Measurements from ENCODE around the gene ZNF813.

ZNF813 gene

DNA sequence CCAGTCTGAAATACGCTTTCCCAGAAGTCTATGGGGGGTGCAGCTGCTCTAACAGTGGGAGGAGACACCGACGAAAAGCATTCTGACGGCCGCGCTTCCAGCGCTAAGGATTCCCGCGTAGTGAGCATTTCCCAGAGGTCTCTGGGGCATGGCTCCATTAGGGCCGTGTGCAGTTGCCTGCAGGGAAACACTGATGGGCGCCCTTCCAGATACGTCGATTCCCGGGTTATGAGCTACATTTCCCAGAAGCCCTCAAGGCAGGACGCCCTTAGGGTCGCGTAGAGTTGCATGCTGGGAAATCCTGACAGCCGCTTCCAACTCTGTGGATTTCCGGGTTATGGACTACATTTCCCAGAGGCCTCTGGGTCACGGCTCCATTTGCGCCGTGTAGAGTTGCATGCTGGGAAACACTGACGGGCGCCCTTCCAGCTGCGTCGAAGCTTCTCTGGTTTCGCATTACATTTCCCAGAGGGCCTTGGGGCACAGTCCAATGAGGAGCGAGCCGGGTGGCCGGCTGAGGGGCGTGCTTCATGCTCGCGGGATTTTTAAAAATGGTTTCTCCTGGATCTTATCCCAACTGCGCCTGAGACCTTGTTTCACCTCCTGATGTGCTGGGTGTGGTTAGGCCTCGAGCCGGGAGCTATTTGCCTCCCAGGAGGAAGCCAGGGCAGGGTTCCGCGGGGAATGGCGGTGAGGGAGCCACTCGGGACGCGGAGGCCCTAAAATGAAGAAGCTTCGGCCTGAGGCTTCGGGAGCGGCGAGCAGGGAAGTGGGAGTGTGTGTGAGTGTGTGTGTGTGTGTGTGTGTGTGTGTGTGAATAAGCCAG, 53.2 kb downstream of the ZNF813 start:
- peak; percentile 99 for DNase-seq (ENCODE audit: low spot score)

DNA sequence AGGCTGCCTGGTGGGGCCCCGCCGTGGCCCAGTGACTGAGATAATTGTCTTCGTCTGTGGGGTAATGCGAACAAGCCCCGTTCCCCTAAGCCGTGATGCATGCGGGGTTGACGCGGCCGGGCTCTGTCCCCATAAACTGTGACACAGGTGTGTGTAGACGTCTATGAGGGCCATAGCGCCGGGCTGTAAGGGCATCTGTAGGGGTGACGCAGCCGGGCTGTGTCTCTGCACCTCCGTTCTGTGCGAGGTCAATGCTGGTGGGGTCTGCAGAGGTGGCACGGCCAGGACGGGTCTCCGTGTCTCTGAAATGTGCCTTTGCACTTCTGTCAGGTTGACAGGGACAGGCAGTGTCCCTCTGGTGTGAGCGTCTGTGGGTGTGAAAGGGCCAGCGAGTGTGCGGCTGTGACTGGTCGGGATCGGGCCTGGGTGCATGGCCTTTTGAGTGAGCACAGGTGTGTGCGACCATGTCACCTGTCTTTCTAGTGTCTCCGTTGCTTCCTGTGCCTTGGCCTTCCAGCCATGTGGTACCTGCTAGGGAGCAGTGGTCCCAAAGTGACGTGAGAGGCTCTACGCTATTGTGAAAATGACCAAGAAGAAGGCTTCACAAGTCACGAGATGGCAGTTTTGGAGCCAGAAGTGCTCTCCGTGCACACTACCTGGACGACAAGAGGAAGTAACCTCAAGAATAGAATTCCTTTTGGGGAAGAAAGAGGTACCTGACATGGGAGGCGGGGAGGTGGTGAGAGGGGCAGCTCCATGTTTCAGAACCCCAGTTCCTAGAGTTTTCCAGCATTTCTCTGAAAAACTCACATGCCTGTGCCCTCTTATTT, 54.1 kb downstream of the ZNF813 start:
- no peak for DNase-seq (ENCODE audit: low spot score)

DNA sequence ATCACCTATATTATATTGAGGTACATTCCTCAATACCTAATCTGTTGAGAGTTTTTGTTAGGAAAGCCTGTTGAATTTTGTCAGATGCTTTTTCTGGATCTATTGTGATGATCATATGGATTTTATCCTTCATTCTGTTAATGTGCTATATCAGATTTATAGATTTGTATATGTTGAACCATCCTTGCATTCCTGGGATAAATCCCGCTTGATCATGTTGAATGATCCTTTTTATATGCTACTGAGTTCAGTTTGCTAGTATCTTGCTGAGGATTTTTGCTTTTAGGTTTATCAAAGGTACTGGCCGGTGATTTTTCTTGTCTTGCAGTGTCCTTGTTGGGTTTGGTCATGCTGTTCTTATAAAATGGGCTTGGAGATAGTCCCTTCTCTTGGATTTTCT, 58.4 kb downstream of the ZNF813 start:
- no peak for DNase-seq (ENCODE audit: low spot score)

DNA sequence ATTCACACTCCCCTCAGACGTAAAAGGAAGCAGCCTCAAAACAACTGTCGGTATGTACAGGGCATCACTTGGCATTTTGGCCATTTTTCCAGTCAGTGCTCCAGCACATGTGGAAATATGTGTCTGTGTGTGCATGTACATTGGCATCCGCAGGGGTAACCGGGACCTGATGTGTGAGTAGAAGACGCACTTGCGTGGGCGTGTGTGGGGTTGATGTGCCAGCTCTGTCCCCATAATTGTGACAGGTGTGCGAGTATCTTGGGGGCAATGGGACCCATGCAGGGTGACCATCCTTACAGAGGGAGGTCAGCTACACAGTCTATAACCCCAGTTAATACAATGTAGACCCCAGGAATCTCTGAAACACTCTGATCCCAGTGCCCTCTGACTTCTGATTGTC, 63.1 kb downstream of the ZNF813 start:
- DNase-seq (ENCODE audit: low spot score), result no peak

DNA sequence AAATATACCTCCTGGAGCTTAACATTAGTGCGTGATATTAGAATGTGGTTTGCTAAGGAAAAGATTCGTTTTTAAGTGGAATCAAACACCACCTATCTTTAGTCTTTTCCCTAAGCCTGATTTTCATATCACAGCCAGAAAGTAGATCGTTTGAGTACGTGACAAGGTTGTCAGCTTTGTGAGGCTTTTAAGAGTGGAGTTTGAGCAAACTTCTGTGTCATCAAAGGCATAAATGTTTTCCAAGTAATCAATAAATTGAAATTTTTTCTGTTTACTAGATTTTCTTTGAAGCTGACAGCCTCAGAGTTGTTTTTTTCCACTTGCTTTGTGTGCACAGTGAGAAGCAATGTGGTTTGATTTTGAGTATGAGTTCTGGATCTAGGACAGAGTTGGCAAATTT, 63.9 kb downstream of the ZNF813 start:
- no peak for DNase-seq (ENCODE audit: low spot score)

DNA sequence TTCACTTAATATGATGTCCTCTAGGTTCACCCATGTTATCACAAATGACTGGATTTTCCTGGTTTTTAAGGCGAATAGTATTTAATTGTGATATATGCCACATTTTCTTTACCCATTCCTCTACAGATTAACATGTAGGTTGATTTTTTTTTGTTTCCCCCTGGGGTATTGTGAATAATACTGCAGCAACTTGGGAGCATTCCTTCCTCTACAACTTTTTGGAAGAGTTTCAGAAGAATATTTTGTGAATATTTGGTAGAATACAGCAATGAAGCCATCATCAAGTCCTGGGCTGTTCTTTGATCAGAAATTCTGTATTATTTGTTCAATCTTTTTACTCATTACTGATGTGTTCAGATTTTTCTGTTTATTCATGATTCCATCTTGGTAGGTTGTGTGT, 64.8 kb downstream of the ZNF813 start:
- no peak for DNase-seq (ENCODE audit: low spot score)

DNA sequence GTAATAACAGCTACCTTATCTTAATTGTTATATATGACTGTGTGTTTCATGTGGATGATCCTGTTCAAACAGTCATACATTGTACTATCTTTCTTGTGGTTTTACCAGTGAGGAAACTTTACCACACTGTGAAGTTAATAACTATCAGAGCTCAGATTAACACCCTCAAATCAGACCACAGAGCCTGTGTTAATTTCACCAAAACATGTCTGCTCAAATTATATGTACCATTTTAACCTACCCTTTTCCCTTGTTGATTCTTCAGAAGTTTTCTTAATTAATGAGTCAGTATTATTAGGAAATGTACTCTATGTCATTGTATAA, 68.7 kb downstream of the ZNF813 start:
- DNase-seq (ENCODE audit: low spot score), result no peak

DNA sequence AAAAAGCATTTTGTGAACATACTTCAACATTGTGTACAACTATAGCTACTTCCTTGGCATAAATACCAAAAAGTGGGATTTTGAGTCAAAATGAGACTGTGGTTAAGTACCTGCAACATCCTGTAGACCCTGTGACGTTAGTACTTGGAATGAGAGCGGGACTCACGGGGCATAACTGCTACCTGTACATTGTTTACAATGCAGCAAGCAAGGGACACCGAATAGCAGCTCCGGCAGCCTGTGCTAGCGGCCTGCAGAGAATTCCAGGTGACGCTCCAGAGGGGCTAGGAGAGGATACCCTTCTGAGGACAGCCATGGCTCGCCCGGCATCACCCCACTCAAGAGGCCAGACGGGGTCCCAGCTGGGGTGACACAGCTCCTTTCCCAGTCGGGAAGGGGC, 69.6 kb downstream of the ZNF813 start:
- DNase-seq (ENCODE audit: low spot score), result no peak

DNA sequence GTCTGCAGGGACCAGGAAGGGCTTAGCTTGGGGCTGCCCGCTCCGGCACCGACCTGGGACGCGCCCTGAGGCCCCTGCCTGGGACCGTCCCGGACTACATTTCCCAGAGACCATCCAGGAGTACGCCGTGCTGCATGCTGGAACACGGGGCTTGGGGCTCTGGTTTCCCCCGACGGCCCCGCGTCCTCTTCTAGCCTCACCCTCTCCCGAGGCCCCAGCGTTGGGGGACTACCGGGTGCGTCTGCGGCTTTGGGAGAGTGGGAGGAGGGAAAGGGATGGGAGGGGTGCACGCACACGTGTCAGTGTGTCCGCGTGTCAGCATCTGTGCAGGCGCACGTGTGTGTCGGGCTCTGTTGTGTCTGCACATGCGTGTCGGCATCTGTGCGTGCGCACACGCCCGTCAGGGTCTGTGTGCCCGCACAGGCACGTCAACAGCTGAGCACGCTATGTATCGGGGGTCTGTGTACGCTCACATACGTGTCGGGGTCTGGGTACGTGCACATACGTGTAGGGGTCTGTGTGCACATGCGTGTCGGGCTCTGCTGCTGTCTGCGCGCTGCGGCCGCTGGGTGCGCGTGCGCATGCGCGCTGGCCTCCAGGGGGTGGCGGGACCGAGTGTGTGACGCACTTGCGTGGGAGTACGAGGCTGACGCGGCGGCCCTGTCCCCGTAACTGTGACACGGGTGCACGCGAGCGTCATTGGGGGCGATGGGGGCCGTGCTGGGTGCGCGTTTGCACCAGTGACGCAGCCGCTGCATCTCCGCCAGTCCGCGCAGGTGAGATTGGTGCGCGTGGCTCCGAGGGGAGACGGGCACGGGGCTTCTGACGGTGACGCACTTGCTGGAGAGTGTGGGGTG, 70.2 kb downstream of the ZNF813 start, which contains the start of gene ZNF331:
ZNF331 (plus strand) TSS at position 625 of the 857 bp plus-strand sequence. CDS start 31,232 bp downstream, outside the sequence.
- peak; percentile 40 for DNase-seq (ENCODE audit: low spot score)

DNA sequence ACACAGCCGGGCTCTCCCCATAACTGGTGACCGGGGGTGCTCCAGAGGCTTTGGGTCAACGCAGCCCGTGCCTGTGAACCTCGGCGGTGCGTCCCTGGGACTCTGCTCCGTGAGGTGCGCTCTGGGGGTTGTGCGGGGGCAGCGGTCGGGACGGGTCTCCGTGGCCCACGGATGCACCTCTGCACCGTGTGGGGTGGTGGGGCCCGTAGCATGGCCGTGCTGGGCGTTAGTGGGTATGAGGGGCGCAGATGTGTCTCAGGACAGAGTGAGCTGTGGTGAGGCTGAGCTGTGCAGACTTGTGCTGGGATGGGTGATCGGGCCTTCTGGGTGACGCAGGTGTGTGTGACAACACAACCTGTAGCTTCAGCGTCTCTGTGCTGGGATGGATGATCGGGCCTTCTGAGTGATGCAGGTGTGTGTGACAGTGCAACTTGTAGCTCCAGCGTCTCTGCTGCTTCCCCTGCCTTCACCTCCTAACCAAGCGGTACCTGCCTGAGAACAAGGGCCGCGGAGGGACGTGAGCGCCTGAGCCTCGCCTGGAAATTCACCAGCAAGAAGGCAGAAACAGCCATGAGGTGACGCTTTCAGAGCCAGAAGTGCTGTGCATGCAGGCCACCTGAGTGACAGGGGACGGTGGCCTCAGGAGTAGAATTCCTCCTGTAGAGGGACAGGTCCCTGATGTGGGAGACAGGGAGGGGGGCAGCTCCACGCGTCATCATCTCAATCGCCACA, 71.0 kb downstream of the ZNF813 start:
- no peak for DNase-seq (ENCODE audit: low spot score)

DNA sequence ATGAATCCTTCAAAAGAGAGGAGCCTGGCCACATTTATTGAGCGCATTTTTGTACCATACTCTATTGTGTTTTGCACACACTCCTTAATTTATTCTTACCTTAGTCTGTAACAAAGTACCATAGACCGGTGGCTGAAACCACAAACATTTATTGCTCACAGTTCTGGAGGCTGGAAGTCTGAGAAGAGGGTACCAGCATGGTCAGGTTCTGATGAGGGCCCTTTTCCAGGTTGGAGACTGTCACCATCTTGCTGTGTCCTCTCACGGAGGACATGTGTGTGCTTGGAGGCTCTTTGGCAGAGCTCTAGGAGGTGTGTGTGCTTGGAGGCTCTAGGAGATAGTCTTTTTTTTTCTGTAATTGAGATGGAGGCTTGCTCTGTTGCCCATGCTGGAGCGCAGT, 72.6 kb downstream of the ZNF813 start:
- no peak for DNase-seq (ENCODE audit: low spot score)

DNA sequence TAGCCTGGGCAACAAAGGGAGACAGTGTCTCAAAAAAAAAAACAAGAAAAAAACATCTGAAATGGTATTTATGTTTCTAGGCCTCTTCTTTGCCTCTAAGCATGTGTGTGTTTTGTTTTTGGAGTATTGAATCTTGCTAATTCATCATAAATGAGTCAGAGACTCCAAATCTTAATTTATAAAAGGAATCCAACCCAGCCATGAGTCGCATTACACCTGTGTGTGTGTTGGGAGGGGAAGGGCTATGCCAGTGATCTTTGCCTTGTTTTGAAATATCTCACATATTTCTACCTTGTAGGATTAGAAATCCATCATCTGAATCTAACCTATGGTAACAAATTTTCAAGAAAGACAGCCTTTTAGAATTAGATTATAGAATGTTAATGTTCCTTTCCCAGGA, 74.4 kb downstream of the ZNF813 start:
- no peak for DNase-seq (ENCODE audit: low spot score)

DNA sequence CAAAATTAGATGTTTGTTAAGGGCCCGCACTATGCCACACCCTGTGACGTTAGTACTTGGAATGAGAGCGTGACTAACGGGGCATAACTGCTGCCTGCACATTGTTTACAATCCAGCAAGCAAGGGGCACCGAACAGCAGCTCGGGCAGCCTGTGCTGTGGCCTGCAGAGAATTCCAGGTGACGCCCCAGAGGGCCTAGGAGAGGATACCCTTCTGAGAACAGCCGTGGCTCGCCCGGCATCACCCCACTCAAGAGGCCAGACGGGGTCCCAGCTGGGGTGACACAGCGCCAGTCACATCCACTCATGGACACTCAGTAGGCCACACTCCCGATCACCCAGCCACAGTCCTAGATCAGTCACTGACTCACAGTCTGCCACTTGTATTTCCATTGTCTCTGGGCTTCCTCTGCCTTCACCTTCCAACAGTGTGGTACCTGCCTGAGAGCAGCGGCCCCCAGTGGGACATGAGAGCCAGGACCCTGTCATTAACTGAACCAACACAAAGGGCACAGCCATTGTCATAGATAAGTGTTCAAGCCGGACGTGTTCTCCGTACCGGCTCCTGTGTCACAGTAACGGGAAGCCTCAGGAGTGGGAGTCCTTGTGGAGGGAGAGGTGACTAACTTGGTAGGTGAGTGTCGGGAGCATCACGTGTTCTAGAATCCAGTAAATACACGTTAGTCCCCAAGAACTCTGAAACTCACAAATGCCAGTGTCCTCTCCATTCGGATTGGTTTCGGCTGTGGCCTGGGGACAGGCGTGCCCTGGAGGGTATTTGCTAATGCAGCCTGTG, 77.9 kb downstream of the ZNF813 start:
- no peak for DNase-seq (ENCODE audit: low spot score)
